Stromal cell of bone marrow (primary cell): Measurements from ENCODE around the gene FAF2.

Experiments
- DNase-seq: peaks from one replicate; pipeline ENCODE4 v3.0.0-alpha.2; 2012; ENCODE audit warnings: low read depth

FAF2 gene

DNA sequence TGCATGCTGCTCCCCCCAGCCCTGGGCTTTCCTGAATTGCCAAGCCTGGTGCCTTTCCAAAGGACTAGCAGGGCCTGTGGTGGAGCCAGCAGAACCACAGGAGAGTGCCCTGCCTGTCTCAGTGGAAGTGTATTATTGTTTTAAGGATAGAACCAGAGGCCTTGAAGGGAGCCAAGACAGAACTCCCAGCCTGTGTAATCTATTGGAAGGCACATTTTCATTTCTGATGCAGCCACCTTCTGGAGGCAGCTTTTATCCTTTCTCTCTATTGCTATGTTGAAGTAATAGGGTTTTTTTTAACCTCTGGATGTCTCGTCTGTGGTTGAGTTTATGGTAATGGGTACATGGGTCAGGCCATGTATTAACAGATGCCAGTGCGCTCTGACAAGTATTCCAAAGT lies 59.7 kb downstream of the FAF2 start:
- DNase-seq: no peak

GRCh38 chr5:176508603-176509002 lies 60.4 kb downstream of the FAF2 start:
- DNase-seq: no peak

DNA sequence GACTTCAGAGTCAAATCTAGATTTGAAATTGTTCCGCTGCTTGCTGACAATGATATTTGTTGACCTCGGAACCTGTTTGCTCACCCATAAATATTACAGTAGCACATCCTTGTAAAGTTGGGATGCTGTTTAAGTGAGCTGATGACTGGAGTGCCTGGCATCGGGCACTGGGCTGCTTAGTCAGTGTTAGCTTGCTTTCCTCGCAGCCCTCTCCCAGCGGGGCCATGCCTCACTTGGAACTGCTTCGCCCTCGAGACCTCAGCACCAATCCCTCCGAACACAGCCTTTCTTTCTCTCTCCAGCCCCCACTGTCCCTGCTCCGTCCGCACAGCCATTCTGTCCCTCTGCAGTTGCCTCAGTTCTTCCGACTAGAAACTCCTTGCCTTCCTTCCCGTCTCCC lies 65.6 kb downstream of the FAF2 start:
- no peak for DNase-seq

DNA sequence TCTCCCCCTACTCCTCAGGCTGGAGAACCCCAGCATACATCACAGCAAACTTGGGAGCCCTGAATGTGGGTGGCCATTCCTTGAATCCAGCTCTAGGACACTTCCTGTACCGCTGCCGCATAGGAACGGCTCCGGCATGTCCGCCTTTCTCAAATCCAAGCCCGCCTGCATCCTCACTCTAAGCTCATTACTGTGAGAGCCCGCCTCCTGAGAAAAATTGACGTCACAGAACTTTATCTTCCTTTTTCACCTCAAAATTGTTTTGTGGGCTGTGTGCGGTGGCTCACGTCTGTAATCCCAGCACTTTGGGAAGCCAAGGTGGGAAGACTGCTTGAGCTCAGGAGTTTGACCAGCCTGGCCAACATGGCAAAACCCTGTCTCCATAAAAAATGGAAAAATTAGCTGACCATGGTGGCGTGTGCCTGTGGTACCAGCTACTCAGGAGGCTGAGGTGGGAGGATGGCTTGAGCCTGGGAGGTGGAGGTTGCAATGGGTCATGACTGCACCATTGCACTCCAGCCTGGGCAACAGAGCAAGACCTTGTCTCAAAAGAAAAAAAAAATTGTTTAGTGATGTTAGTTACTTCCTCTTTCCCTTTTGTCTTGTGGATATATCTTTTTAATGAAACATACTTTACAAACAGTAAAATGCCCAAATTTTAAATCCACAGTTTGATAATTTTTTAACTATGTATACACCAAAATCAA lies 66.2 kb downstream of the FAF2 start:
- DNase-seq: no peak

GRCh38 chr5:176515396-176515795 lies 67.2 kb downstream of the FAF2 start:
- DNase-seq: no peak

DNA sequence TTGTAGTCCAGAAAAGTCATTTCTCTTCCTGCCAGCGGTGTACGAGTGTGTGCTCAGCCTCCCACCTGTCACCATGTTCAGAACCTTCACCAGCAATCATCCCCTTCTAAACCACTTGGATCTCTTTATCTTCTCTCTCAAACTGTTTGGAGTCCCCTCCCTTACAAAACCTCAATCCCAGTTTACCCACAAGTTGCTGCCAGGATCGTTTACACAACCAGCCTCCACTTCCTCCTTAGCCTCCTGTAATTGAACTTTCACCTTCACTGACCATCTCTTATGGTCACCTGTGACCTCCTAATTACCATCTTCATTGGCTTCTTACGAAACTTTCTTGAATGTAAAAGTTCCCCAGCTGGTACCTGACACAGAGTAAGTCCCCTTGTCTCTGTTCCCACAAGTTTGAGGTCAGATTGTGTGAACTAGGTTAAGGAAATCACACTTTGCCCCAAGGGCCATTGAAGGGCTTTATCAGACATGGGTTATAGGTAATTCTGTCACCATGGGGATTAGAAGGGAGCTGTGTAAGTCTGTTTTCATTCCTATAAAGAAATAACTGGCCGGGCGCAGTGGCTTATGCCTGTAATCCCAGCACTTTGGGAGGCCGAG lies 69.0 kb downstream of the FAF2 start:
- no peak for DNase-seq

- no peak for DNase-seq
These were observed 71.9 kb downstream of the FAF2 start for GRCh38 chr5:176519810-176520720.

- DNase-seq: no peak
These were observed 73.1 kb downstream of the FAF2 start for GRCh38 chr5:176521286-176521685.

- no peak for DNase-seq
These were observed 73.6 kb downstream of the FAF2 start for GRCh38 chr5:176521699-176522263.

DNA sequence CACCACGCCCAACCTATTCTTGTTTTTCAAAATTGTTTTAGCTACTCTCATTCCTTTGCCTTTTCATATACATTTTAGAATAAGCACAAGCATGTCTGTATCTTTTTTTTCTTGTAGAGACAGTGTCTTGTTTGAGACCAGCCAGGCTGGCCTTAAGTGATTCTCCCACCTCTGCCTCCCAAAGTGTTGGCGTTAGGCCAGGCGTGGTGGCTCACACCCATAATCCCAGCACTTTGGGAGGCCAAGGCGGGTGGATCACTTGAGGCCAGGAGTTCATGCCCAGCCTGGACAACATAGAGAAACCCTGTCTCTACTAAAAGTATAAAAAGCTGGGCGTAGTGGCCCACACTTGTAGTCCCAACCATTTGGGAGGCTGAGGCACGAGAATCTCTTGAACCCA lies 76.0 kb downstream of the FAF2 start:
- no peak for DNase-seq

GRCh38 chr5:176524987-176525386 lies 76.8 kb downstream of the FAF2 start:
- DNase-seq: no peak

- no peak for DNase-seq
These were observed 77.5 kb downstream of the FAF2 start for GRCh38 chr5:176525677-176526076.

DNA sequence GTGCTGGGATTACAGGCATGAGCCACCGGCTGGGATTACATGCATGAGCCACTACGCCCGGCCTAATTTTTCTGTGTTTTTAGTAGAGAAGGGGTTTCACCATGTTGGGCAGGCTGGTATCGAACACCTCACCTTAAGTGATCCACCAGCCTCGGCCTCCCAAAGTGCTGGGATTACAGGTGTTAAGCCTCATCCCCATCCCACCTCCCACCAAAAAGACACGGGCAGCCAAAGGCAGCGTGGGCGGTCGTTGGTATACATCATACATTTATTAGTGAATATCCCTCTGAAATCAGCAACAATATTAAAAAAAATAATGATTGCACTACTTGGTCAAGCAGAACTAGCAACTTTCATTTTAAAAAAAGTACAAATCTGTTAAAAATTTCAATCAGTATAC lies 78.3 kb downstream of the FAF2 start:
- DNase-seq: no peak

DNA sequence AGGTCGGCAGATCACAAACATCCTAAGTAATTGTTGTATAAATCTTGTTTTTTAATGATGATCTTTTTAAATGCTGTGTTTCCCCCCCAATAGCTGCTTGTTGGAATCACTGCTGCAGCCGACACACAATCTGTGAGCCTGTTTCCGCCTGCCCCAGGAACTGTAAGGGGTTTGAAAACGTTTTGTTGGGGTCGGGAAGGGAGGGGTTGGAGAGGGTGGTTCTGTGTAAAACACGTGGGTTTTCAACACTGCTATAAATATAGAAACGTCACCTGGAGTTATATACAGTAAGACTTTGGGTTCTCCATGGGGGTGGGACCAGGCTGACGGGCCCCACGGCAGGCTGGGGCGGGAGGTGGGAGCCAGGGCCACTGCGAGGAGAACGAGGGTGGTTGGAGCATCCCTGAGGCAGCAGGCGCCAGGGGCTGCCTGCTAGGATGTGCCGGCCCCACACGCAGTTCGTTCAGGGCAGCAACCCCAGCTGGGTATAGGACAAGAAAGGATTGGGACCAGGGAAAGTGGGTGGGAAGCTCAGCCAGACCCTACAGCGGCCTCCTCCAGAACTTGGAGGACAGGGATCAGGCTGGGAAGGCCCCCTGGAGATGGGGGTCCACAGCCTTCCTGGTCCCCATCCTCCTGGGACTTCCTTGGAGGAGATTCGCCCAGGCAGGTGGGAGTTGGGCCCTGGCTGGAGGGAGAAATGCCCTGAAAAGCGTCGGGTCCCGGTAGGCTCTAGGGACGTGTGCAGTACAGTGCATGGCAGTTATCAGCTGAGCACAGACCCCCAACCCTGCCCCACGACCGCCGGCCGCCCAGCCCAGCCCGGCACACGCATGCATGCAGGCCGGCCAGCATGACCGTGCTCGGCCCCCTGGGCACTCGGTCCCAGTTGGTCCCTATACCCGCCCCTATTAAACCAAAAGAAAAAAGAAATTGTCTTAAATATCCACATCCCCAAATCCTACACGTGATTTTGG lies 79.3 kb downstream of the FAF2 start:
- DNase-seq: no peak

- DNase-seq: no peak
These were observed 80.1 kb downstream of the FAF2 start for GRCh38 chr5:176528301-176528700.

GRCh38 chr5:176528761-176529115 lies 80.6 kb downstream of the FAF2 start:
- DNase-seq: no peak

- DNase-seq: no peak
These were observed 81.0 kb downstream of the FAF2 start for GRCh38 chr5:176529116-176529740.

DNA sequence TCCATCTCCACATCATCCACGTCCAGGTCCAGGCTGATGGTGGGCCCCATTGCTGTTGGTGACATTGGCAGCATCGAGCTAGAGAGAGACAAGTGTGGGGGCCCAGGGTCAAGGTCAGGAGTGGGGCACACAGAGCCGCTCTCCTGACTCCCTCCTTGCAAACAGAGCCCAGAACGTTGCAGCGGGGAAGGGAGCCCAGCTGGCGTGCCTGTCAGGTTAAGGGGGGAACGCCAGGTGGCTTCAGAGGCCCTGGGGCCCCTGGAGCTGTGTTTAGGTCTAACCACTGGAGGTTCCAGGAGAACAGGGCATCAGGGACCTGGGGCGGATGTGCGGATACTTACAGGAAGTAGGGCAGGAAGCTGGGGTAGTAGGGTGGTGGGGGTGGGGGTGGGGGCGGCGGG lies 81.6 kb downstream of the FAF2 start:
- DNase-seq: no peak

DNA sequence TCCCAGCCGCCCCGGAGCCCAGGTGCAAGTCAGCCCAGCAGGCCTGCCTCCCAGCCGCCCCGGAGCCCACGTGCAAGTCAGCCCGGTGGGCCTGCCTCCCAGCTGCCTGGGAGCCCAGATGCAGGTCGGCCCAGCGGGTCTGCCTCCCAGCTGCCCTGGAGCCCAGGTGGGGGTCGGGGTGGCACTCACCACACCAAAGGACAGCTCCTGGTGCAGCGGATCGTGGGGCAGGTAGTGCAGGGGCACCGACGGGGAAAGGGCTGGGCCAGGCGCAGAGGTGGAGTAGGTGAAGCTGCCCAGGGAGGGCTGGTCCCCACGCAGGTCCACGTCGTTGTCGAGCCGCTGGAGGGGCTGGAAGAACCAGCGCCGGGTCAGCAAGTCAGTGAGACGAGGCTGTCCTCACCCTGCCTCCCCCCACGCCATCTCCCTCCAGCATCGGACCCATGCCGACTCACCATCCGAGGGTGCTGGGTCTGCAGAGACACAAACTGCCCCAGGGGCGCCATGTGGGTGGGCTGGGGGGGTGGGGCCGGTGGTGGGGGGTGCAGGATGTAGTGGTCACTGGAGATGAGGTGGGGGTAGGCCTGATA lies 82.3 kb downstream of the FAF2 start:
- DNase-seq: no peak

- no peak for DNase-seq
These were observed 83.1 kb downstream of the FAF2 start for GRCh38 chr5:176530983-176531901.
